ENCODE results near the gene MAGEB6.
"Not testable (repeated sequence)": the region's sequence is repeated elsewhere in the genome, so short reads cannot be mapped to it uniquely, and the experiment has no call there.

Gene MAGEB6

GRCh38 chrX:26192204-26192603, at the start of gene MAGEB6:
TSS of gene MAGEB6 (plus strand) at chrX:26192440. CDS start at chrX:26193847, 1,407 bp downstream.
- no peak for DNase-seq

GRCh38 chrX:26146024-26146423, 46.2 kb upstream of the MAGEB6 start:
- no peak for DNase-seq

GRCh38 chrX:26160301-26160700, 31.9 kb upstream of the MAGEB6 start, which contains the start of gene MAGEB6B:
TSS of gene MAGEB6B (plus strand) at chrX:26160601. CDS start at chrX:26160601, 0 bp downstream.
- DNase-seq: no peak

- DNase-seq: no peak
These were observed 11.3 kb downstream of the MAGEB6 start for GRCh38 chrX:26203561-26203960.

GRCh38 chrX:26204717-26205116, 12.5 kb downstream of the MAGEB6 start:
- DNase-seq: not testable (repeated sequence)

GRCh38 chrX:26208012-26208411, 15.8 kb downstream of the MAGEB6 start:
- DNase-seq: no peak

GRCh38 chrX:26215869-26216268, 23.6 kb downstream of the MAGEB6 start, which contains the start of gene MAGEB5:
TSS of gene MAGEB5 (plus strand) at chrX:26216169. CDS start at chrX:26217302, 1,133 bp downstream.
- no peak for DNase-seq

GRCh38 chrX:26219351-26219750, 27.1 kb downstream of the MAGEB6 start:
- DNase-seq: no peak

GRCh38 chrX:26234177-26234576, 41.9 kb downstream of the MAGEB6 start:
- no peak for DNase-seq

Data from retina (tissue), 1 donor.